Keratinocyte (primary cell): ENCODE results near the gene MET. TPM values are rescaled to one million over a fixed set of nuclear protein-coding genes. Genes with fewer than 3 reads are reported as not detected.

Experiments
- DNase-seq: peaks from one replicate; pipeline ENCODE4 v3.0.0-alpha.2; 2011; ENCODE audit warnings: low read depth, missing footprints, low spot score
- FAIRE-seq: peaks from 2 replicates; lab custom pipeline; 2011; peaks lifted over from hg19 to GRCh38; lab: Jason Lieb, UNC
- H2AFZ ChIP-seq: 2 replicates; pipeline ENCODE4 v1.6.0; 2012; ENCODE audit warnings: low read length, control low read depth, inconsistent platforms; ENCODE audit not compliant: control insufficient read depth
- H3K27ac ChIP-seq: 2 replicates; pipeline ENCODE4 v1.5.1; 2011; ENCODE audit warnings: low read length; ENCODE audit not compliant: control insufficient read depth, insufficient read depth
- H3K27me3 ChIP-seq: 3 replicates; pipeline ENCODE4 v1.6.0; 2011; ENCODE audit warnings: low read length; ENCODE audit not compliant: control insufficient read depth, insufficient read depth; ENCODE audit errors: extremely low read depth
- H3K36me3 ChIP-seq, 2 experiments: 2 replicates in 1 of 2; 3 replicates in 1 of 2; pipeline ENCODE4 v1.5.1; 2011; ENCODE audit warnings: low read length in 2 of 2, mild to moderate bottlenecking in 1 of 2; ENCODE audit not compliant: control insufficient read depth in 2 of 2, insufficient read depth in 2 of 2; ENCODE audit errors: extremely low read depth in 1 of 2
- H3K4me1 ChIP-seq: 3 replicates; pipeline ENCODE4 v1.5.1; 2011; ENCODE audit warnings: low read length; ENCODE audit not compliant: control insufficient read depth, insufficient read depth; ENCODE audit errors: extremely low read depth
- H3K4me2 ChIP-seq: 3 replicates; pipeline ENCODE4 v1.6.0; 2011; ENCODE audit warnings: low read depth, low read length; ENCODE audit not compliant: control insufficient read depth, insufficient read depth; ENCODE audit errors: extremely low read depth
- H3K4me3 ChIP-seq, 3 experiments: fragments of 200-600 bp in 1 of 3; sonication (generic) in 1 of 3; 2 replicates in 2 of 3; 3 replicates in 1 of 3; pipeline ENCODE4 v1.5.1; 2011 to 2016; ENCODE audit warnings: low read length in 3 of 3, mild to moderate bottlenecking in 3 of 3, control low read depth in 2 of 3, inconsistent platforms in 1 of 3, low read depth in 1 of 3, mixed read lengths in 1 of 3, mixed run types in 1 of 3, moderate library complexity in 1 of 3; ENCODE audit not compliant: control insufficient read depth in 2 of 3, insufficient read depth in 2 of 3; ENCODE audit errors: extremely low read depth in 1 of 3
- H3K79me2 ChIP-seq: 2 replicates; pipeline ENCODE4 v1.6.0; 2012; ENCODE audit warnings: low read length; ENCODE audit not compliant: control insufficient read depth, insufficient read depth
- H3K9ac ChIP-seq: 3 replicates; pipeline ENCODE4 v1.6.0; 2011; ENCODE audit warnings: low read length; ENCODE audit not compliant: control insufficient read depth, insufficient read depth; ENCODE audit errors: extremely low read depth
- H3K9me1 ChIP-seq: 3 replicates; pipeline ENCODE4 v1.6.0; 2011; ENCODE audit warnings: low read length; ENCODE audit not compliant: control insufficient read depth, insufficient read depth; ENCODE audit errors: extremely low read depth
- H3K9me3 ChIP-seq: 2 replicates; pipeline ENCODE4 v1.5.1; 2012; ENCODE audit warnings: low read depth, low read length; ENCODE audit not compliant: control insufficient read depth
- H4K20me1 ChIP-seq: 3 replicates; pipeline ENCODE4 v1.6.0; 2011; ENCODE audit warnings: low read length; ENCODE audit not compliant: control insufficient read depth, insufficient read depth; ENCODE audit errors: extremely low read depth
- CTCF ChIP-seq, 3 experiments: IDR thresholded peaks in 1 of 3; conservative IDR thresholded peaks in 1 of 3; optimal IDR thresholded peaks in 1 of 3; 2 replicates in 2 of 3; 3 replicates in 1 of 3; pipeline versions ENCODE3 to v1.5.1; 2011; ENCODE audit warnings: low read length in 3 of 3, mild to moderate bottlenecking in 3 of 3, moderate library complexity in 2 of 3, control low read depth in 1 of 3, inconsistent platforms in 1 of 3; ENCODE audit not compliant: insufficient read depth in 2 of 3; ENCODE audit errors: extremely low read depth in 1 of 3
- EZH2 ChIP-seq: IDR thresholded peaks from one replicate; pipeline ENCODE4 v1.6.1; 2012; ENCODE audit warnings: inconsistent platforms, mild to moderate bottlenecking, low read length, moderate library complexity
- dilution Hi-C: fragments of 300-500 bp; cut with MboI; formaldehyde crosslinking; loops from one replicate; pipeline ENCODE4 v1.7.0; 2020; ENCODE audit warnings: low sequenced_read_pairs; ENCODE audit not compliant: extremely low pct_ligation_motif_present
- polyA plus RNA-seq, 5 experiments: library from polyadenylated mRNA; depleted of rRNA in 3 of 5; stranded (reverse) in 3 of 5; stranded (forward) in 1 of 5; unstranded in 1 of 5; fragments of >200 nt; gene quantifications; 1 replicate in 1 of 5; 2 replicates in 3 of 5; 3 replicates in 1 of 5; pipeline versions ENCODE4 v1.2.1 to v1.2.3, GENCODE V29; 2011 to 2012; ENCODE audit warnings: missing spikeins in 2 of 5, low read depth in 1 of 5, low replicate concordance in 1 of 5

The MET gene
- polyA plus RNA-seq, 1 donor (not counting 4 experiments of a cell fraction or from before 2014, with no cell fraction given): 117 TPM

- Histone ChIP-seq H3K4me1 (no peaks in the 10 kb centered on the region), H3K27me3 (no peaks in the 10 kb centered on the region), H3K9me1 (no peaks in the 10 kb centered on the region), H4K20me1 (peaks cover 3% of the 10 kb centered on the region), H3K4me2 (no peak overlapping the region), H3K9ac (no peak overlapping the region), H2AFZ (no peak overlapping the region), H3K9me3 (no peaks in the 10 kb centered on the region), H3K36me3 (peaks cover 19 to 43% of the 10 kb centered on the region in 2 experiments), H3K79me2 (no peaks in the 10 kb centered on the region), H3K4me3 (no peak overlapping the region), H3K27ac (no peak overlapping the region)
- DNase-seq (no peak), FAIRE-seq (no peak)
- no peak for TF ChIP-seq EZH2
- no peak for TF ChIP-seq CTCF (optimal IDR thresholded peaks at IDR 0.05 in 1 of 3, IDR thresholded peaks at IDR 0.05 in 1 of 3, conservative IDR thresholded peaks at IDR 0.05 in 1 of 3; ENCODE audit: extremely low read depth in 1 of 3, insufficient read depth in 2 of 3, low read length in 3 of 3)
- dilution Hi-C loops: no loop called here
Measured at GRCh38 chr7:116790025-116790424, 118.0 kb downstream of the MET start.

GRCh38 chr7:116792813-116793212, 120.8 kb downstream of the MET start:
- Histone ChIP-seq H3K27me3 (no peaks in the 10 kb centered on the region), H2AFZ (no peak overlapping the region), H3K36me3 (peaks cover 19 to 41% of the 10 kb centered on the region in 2 experiments), H3K4me3 (no peak overlapping the region), H4K20me1 (peaks cover 3% of the 10 kb centered on the region), H3K79me2 (no peaks in the 10 kb centered on the region), H3K9ac (no peak overlapping the region), H3K9me3 (no peaks in the 10 kb centered on the region), H3K27ac (no peak overlapping the region), H3K4me1 (peaks cover 9% of the 10 kb centered on the region), H3K9me1 (no peaks in the 10 kb centered on the region), H3K4me2 (no peak overlapping the region)
- no peak for DNase-seq
- TF ChIP-seq EZH2 (no peak), CTCF (optimal IDR thresholded peaks at IDR 0.05 in 1 of 3, IDR thresholded peaks at IDR 0.05 in 1 of 3, conservative IDR thresholded peaks at IDR 0.05 in 1 of 3; ENCODE audit: extremely low read depth in 1 of 3, insufficient read depth in 2 of 3, low read length in 3 of 3) (no peak)
- dilution Hi-C loops: no loop called here
- no peak for FAIRE-seq
